H1 (cell line): Measurements from ENCODE around the gene CDH15. TPM values are rescaled to one million over a fixed set of nuclear protein-coding genes. Genes with fewer than 3 reads are reported as not detected.

Experiments used
- CTCF ChIA-PET: fragments of 300-600 bp; sonication (Branson Sonifier 250); formaldehyde crosslinking; loops from one replicate; lab custom pipeline; 2021; ENCODE audit not compliant: partially characterized antibody; lab: Charles Lee
- POLR2A ChIA-PET: fragments of 300-600 bp; sonication (Branson Sonifier 250); formaldehyde crosslinking; loops from one replicate; lab custom pipeline; 2021; ENCODE audit warnings: inconsistent platforms; ENCODE audit not compliant: partially characterized antibody; lab: Charles Lee
- DNase-seq, 2 experiments: peaks; one replicate each; pipeline versions ENCODE4 v3.0.0 to v3.0.0-alpha.2; 2010 to 2022; ENCODE audit warnings: low spot score in 2 of 2, low read depth in 1 of 2, mixed read lengths in 1 of 2
- FAIRE-seq: peaks from 2 replicates; lab custom pipeline; 2011; peaks lifted over from hg19 to GRCh38; lab: Jason Lieb, UNC
- H2AFZ ChIP-seq: 2 replicates; pipeline ENCODE4 v1.8.1; 2012; ENCODE audit warnings: low read length, inconsistent platforms
- H2AK5ac ChIP-seq: 2 replicates; pipeline ENCODE4 v1.6.1; 2013; ENCODE audit warnings: low read depth, low read length
- H2BK120ac ChIP-seq: replicated peaks from 2 replicates; pipeline ENCODE3; 2013; ENCODE audit warnings: low read depth, low read length, inconsistent platforms
- H2BK12ac ChIP-seq: 2 replicates; pipeline ENCODE4 v1.6.1; 2013; ENCODE audit warnings: low read depth, low read length
- H2BK15ac ChIP-seq: 2 replicates; pipeline ENCODE4 v1.6.1; 2013; ENCODE audit warnings: low read length
- H2BK20ac ChIP-seq: 2 replicates; pipeline ENCODE4 v1.6.1; 2013; ENCODE audit warnings: low read length
- H2BK5ac ChIP-seq: 2 replicates; pipeline ENCODE4 v1.6.1; 2013; ENCODE audit warnings: low read depth, low read length
- H3K14ac ChIP-seq: 2 replicates; pipeline ENCODE4 v1.6.1; 2013; ENCODE audit warnings: inconsistent platforms; ENCODE audit not compliant: insufficient read length
- H3K18ac ChIP-seq: 2 replicates; pipeline ENCODE4 v1.6.1; 2013; ENCODE audit warnings: low read length; ENCODE audit errors: extremely low read depth
- H3K23ac ChIP-seq: 2 replicates; pipeline ENCODE4 v1.6.1; 2013; ENCODE audit warnings: inconsistent platforms; ENCODE audit not compliant: insufficient read length
- H3K23me2 ChIP-seq: 2 replicates; pipeline ENCODE4 v1.6.1; 2013; ENCODE audit warnings: low read depth, low read length
- H3K27ac ChIP-seq: 2 replicates; pipeline ENCODE4 v1.6.1; 2011; ENCODE audit warnings: low read depth, low read length, inconsistent platforms
- H3K27me3 ChIP-seq, 4 experiments: replicated peaks in 1 of 4; 1 replicate in 1 of 4; 2 replicates in 3 of 4; pipeline versions ENCODE4 v1.6.1 to v1.8.1; 2011 to 2013; ENCODE audit warnings: low read length in 3 of 4, mild to moderate bottlenecking in 3 of 4, inconsistent platforms in 2 of 4, mixed read lengths in 2 of 4, moderate library complexity in 1 of 4; ENCODE audit not compliant: control insufficient read depth in 3 of 4, insufficient read depth in 3 of 4; ENCODE audit errors: extremely low read depth in 1 of 4
- H3K36me3 ChIP-seq, 4 experiments: 2 replicates each; pipeline versions ENCODE4 v1.6.1 to v1.8.1; 2011 to 2013; ENCODE audit warnings: mild to moderate bottlenecking in 4 of 4, low read length in 3 of 4, moderate library complexity in 2 of 4, control low read depth in 1 of 4, inconsistent platforms in 1 of 4; ENCODE audit not compliant: insufficient read depth in 4 of 4, control insufficient read depth in 2 of 4
- H3K4ac ChIP-seq: replicated peaks from 2 replicates; pipeline ENCODE3; 2013; ENCODE audit warnings: low read length, low read depth, mixed read lengths, inconsistent platforms; ENCODE audit not compliant: insufficient read length
- H3K4me1 ChIP-seq, 4 experiments: replicated peaks in 1 of 4; 1 replicate in 1 of 4; 2 replicates in 3 of 4; pipeline versions ENCODE4 v1.6.1 to v1.8.1; 2011 to 2013; ENCODE audit warnings: low read length in 3 of 4, inconsistent platforms in 2 of 4, mixed read lengths in 1 of 4; ENCODE audit not compliant: insufficient read depth in 4 of 4, control insufficient read depth in 3 of 4
- H3K4me2 ChIP-seq, 2 experiments: 2 replicates each; pipeline versions ENCODE4 v1.6.1 to v1.8.1; 2011 to 2013; ENCODE audit warnings: low read depth in 2 of 2, low read length in 2 of 2, control low read depth in 1 of 2, inconsistent platforms in 1 of 2, mild to moderate bottlenecking in 1 of 2; ENCODE audit not compliant: insufficient read depth in 1 of 2
- H3K4me3 ChIP-seq, 4 experiments: fragments of 200-600, 300-600 bp in 1 of 4; sonication (generic), shearing (Covaris generic), sonication (Bioruptor Twin) in 1 of 4; 2 replicates each; pipeline versions ENCODE4 v1.5.1 to v1.8.1; 2011 to 2016; ENCODE audit warnings: low read length in 4 of 4, low read depth in 3 of 4, control low read depth in 2 of 4, inconsistent platforms in 2 of 4, mild to moderate bottlenecking in 2 of 4, mixed read lengths in 1 of 4, moderate library complexity in 1 of 4; ENCODE audit not compliant: insufficient read depth in 2 of 4; ENCODE audit errors: extremely low read depth in 1 of 4
- H3K56ac ChIP-seq: replicated peaks from 2 replicates; pipeline ENCODE3; 2013; ENCODE audit warnings: low read depth, mild to moderate bottlenecking, mixed read lengths, low read length, inconsistent platforms; ENCODE audit not compliant: insufficient read length
- H3K79me1 ChIP-seq: 2 replicates; pipeline ENCODE4 v1.6.1; 2013; ENCODE audit warnings: low read depth, low read length, control low read depth
- H3K79me2 ChIP-seq, 2 experiments: 2 replicates each; pipeline versions ENCODE4 v1.6.1 to v1.8.1; 2012 to 2013; ENCODE audit warnings: low read length in 2 of 2, mild to moderate bottlenecking in 2 of 2, inconsistent platforms in 1 of 2; ENCODE audit not compliant: insufficient read depth in 2 of 2, control insufficient read depth in 1 of 2
- H3K9ac ChIP-seq, 4 experiments: replicated peaks in 1 of 4; 1 replicate in 1 of 4; 2 replicates in 3 of 4; pipeline versions ENCODE4 v1.6.1 to v1.8.1; 2011 to 2013; ENCODE audit warnings: low read depth in 3 of 4, low read length in 3 of 4, control low read depth in 2 of 4, mild to moderate bottlenecking in 2 of 4, moderate library complexity in 2 of 4, inconsistent platforms in 1 of 4; ENCODE audit errors: extremely low read depth in 1 of 4
- H3K9me3 ChIP-seq, 2 experiments: 2 replicates each; pipeline versions ENCODE4 v1.6.1 to v1.8.1; 2012 to 2013; ENCODE audit warnings: mild to moderate bottlenecking in 2 of 2, moderate library complexity in 2 of 2, control low read depth in 1 of 2, inconsistent platforms in 1 of 2, low read depth in 1 of 2, low read length in 1 of 2, mixed read lengths in 1 of 2; ENCODE audit not compliant: insufficient read depth in 2 of 2
- H4K20me1 ChIP-seq, 2 experiments: replicated peaks in 1 of 2; 2 replicates each; pipeline versions ENCODE3 to v1.8.1; 2011 to 2013; ENCODE audit warnings: inconsistent platforms in 2 of 2, low read length in 2 of 2, mild to moderate bottlenecking in 1 of 2; ENCODE audit not compliant: insufficient read depth in 2 of 2, control insufficient read depth in 1 of 2
- H4K5ac ChIP-seq: 2 replicates; pipeline ENCODE4 v1.6.1; 2013; ENCODE audit warnings: low read length, low read depth, mixed read lengths, inconsistent platforms; ENCODE audit not compliant: insufficient read length
- H4K8ac ChIP-seq: 2 replicates; pipeline ENCODE4 v1.8.0; 2013; ENCODE audit warnings: mild to moderate bottlenecking, moderate library complexity, low read length, inconsistent platforms; ENCODE audit not compliant: insufficient read depth; ENCODE audit errors: extremely low read depth
- H4K91ac ChIP-seq: replicated peaks from 2 replicates; pipeline ENCODE3; 2013; ENCODE audit warnings: low read length, mixed read lengths, inconsistent platforms; ENCODE audit not compliant: insufficient read length
- BCL11A ChIP-seq, 2 experiments: IDR thresholded peaks; one replicate each; pipeline ENCODE4 v1.6.1; 2011; ENCODE audit warnings: low read depth in 2 of 2, low read length in 2 of 2, mild to moderate bottlenecking in 2 of 2
- EGR1 ChIP-seq: IDR thresholded peaks from 2 replicates; pipeline ENCODE4 v1.6.1; 2011; ENCODE audit warnings: low read depth, low read length, borderline replicate concordance
- EP300 ChIP-seq, 2 experiments: IDR thresholded peaks; 1 replicate in 1 of 2; 2 replicates in 1 of 2; pipeline ENCODE4 v1.6.1; 2011 to 2012; ENCODE audit warnings: low read depth in 2 of 2, low read length in 2 of 2, mild to moderate bottlenecking in 2 of 2, borderline replicate concordance in 1 of 2, inconsistent platforms in 1 of 2, moderate library complexity in 1 of 2
- FOSL1 ChIP-seq: IDR thresholded peaks from 2 replicates; pipeline ENCODE4 v1.6.1; 2011; ENCODE audit warnings: mild to moderate bottlenecking, low read depth, low read length, moderate library complexity; ENCODE audit not compliant: insufficient read depth
- KDM1A ChIP-seq: fragments of 200-600, 300-600 bp; sonication (generic); IDR thresholded peaks from 2 replicates; pipeline ENCODE4 v1.7.1; 2016; ENCODE audit warnings: mild to moderate bottlenecking, low read length, borderline replicate concordance
- MAFK ChIP-seq: IDR thresholded peaks from 2 replicates; pipeline ENCODE4 v1.6.1; 2012; ENCODE audit warnings: low read depth, mild to moderate bottlenecking, improper control_type of control experiment, low read length
- PHF8 ChIP-seq: fragments of 200-600 bp; sonication (generic); conservative IDR thresholded peaks from 2 replicates; pipeline ENCODE4 v1.7.1; 2012; ENCODE audit warnings: low read depth, mild to moderate bottlenecking, inconsistent platforms, low read length, moderate library complexity
- POLR2A ChIP-seq, 2 experiments: IDR thresholded peaks; 1 replicate in 1 of 2; 2 replicates in 1 of 2; pipeline ENCODE4 v1.6.1; 2011; ENCODE audit warnings: low read depth in 2 of 2, low read length in 2 of 2, mild to moderate bottlenecking in 2 of 2; ENCODE audit errors: control extremely low read depth in 1 of 2
- RFX5 ChIP-seq: IDR thresholded peaks from 2 replicates; pipeline ENCODE4 v1.6.1; 2011; ENCODE audit warnings: low read depth, low read length, improper control_type of control experiment, borderline replicate concordance
- SIN3A ChIP-seq, 2 experiments: IDR thresholded peaks in 1 of 2; conservative IDR thresholded peaks in 1 of 2; 2 replicates each; pipeline ENCODE4 v1.6.1; 2011 to 2012; ENCODE audit warnings: low read length in 2 of 2, improper control_type of control experiment in 1 of 2, low read depth in 1 of 2, mild to moderate bottlenecking in 1 of 2
- TCF12 ChIP-seq: IDR thresholded peaks from 2 replicates; pipeline ENCODE4 v1.6.1; 2011; ENCODE audit warnings: low read depth, mild to moderate bottlenecking, low read length
- ZNF274 ChIP-seq: IDR thresholded peaks from 2 replicates; pipeline ENCODE4 v1.7.0; 2012; ENCODE audit warnings: low read length, borderline replicate concordance; ENCODE audit errors: extremely low read depth
- WGBS, 2 experiments: shearing (Covaris generic) in 1 of 2; methylation state at CpG; one replicate each; pipeline versions ENCODE4 v1.1.6 to v1.1.7; 2013 to 2015; ENCODE audit warnings: low lambda C conversion rate in 2 of 2, mixed read lengths in 2 of 2, inconsistent platforms in 1 of 2, low coverage in 1 of 2, missing lambda C conversion rate in 1 of 2; ENCODE audit not compliant: insufficient replicate concordance in 2 of 2, insufficient coverage in 1 of 2, insufficient read length in 1 of 2; ENCODE audit errors: extremely low coverage in 1 of 2, missing lambda C conversion rate in 1 of 2; 5-methylcytosine and 5-hydroxymethylcytosine counted together
- polyA plus RNA-seq, 7 experiments: library from polyadenylated mRNA; depleted of rRNA in 3 of 7; stranded (reverse) in 5 of 7; unstranded in 2 of 7; fragments of >200 nt in 5 of 7; fragments of 200-250 nt in 2 of 7; gene quantifications; 1 replicate in 5 of 7; 2 replicates in 1 of 7; 4 replicates in 1 of 7; pipeline versions ENCODE4 v1.2.1 to v1.2.3, GENCODE V29; 2011 to 2013; ENCODE audit warnings: missing spikeins in 2 of 7, mixed read lengths in 2 of 7
- total RNA-seq: library from RNA; stranded (reverse); fragmentation: NEBNext Ultra II Directional; extraction: Animal tissue kit (Norgen Biotek cat#: 25700); gene quantifications from 2 replicates; pipeline ENCODE4 v1.2.1, GENCODE V29; 2021
- TF ChIP-seq, protein P1 (sequence below): IDR thresholded peaks from 2 replicates; pipeline ENCODE4 v1.6.1; 2011; ENCODE audit warnings: low read length, improper control_type of control experiment

Gene CDH15
- total and polyA plus RNA-seq, 2 of the 8 experiments (the other 6 are each of a cell fraction or from before 2014, with no cell fraction given), result 0.50 to 0.82 TPM

DNA sequence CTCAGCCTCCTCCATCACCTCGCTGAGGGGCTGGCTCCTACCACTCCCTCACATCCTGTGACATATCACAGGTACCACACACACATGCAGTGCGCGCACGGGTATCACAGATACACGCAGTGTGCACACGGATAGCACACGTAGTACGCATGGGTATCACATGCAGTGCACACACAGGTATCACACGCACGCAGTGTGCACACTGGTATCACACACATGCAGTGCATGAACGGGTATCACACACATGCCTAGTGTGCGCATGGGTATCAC lies 47.8 kb upstream of the CDH15 start:
- Histone ChIP-seq H3K4me3 (no peak overlapping the region), H3K36me3 (peaks cover 0 to 20% (median 10%) of the 10 kb centered on the region in 4 experiments; a peak in 6 of 8 replicates), H3K14ac (no peak overlapping the region), H2AK5ac (no peak overlapping the region), H3K27ac (no peak overlapping the region), H2AFZ (no peak overlapping the region), H3K27me3 (no peaks in the 10 kb centered on the region), H4K91ac (no peak overlapping the region), H2BK5ac (no peak overlapping the region), H3K4me2 (no peak overlapping the region), H3K4me1 (no peaks in the 10 kb centered on the region), H4K20me1 (peaks cover 0 to 13% of the 10 kb centered on the region in 2 experiments), H3K56ac (no peak overlapping the region), H2BK12ac (0 out of 2 replicates have a peak overlapping the region, but pooled peaks have one; percentile 39), H4K5ac (no peak overlapping the region), H2BK120ac (no peak overlapping the region), H3K79me1 (0 out of 2 replicates have a peak, but pooled peaks cover 4% of the 10 kb centered on the region), H2BK20ac (no peak overlapping the region), H4K8ac (no peak overlapping the region), H3K9me3 (no peaks in the 10 kb centered on the region), H3K4ac (no peak overlapping the region), H3K23me2 (no peaks in the 10 kb centered on the region), H3K23ac (no peak overlapping the region), H3K18ac (no peak overlapping the region), H2BK15ac (no peak overlapping the region), H3K9ac (no peak overlapping the region), H3K79me2 (no peaks in the 10 kb centered on the region; a peak in 1 of 4 replicates)
- 96% methylated on average over 12 of the region's 12 CpGs; no CpG with 5 or more reads in 1 of the 2 experiments for WGBS, 2 experiments
- FAIRE-seq (no peak), DNase-seq (no peak)
- ChIA-PET POLR2A (no interaction called here), CTCF (interaction anchor here (0.6 to 1.4 kb wide), 2 partner anchors 9 to 259 kb away, joined by 3 read pairs; no protein-coding TSS in a partner anchor)
- TF ChIP-seq ZNF274, result no peak
- TF ChIP-seq BCL11A (IDR thresholded peaks at IDR 0.05; ENCODE audit: low read depth in 2 of 2, low read length in 2 of 2), result no peak
- no peak for TF ChIP-seq TCF12
- TF ChIP-seq, protein P1, sequence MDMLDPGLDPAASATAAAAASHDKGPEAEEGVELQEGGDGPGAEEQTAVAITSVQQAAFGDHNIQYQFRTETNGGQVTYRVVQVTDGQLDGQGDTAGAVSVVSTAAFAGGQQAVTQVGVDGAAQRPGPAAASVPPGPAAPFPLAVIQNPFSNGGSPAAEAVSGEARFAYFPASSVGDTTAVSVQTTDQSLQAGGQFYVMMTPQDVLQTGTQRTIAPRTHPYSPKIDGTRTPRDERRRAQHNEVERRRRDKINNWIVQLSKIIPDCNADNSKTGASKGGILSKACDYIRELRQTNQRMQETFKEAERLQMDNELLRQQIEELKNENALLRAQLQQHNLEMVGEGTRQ, result no peak
- TF ChIP-seq KDM1A, result no peak
- no peak for TF ChIP-seq RFX5
- TF ChIP-seq POLR2A (IDR thresholded peaks at IDR 0.05; ENCODE audit: control extremely low read depth in 1 of 2, low read depth in 2 of 2, low read length in 2 of 2), result no peak
- no peak for TF ChIP-seq SIN3A (conservative IDR thresholded peaks at IDR 0.05 in 1 of 2, IDR thresholded peaks at IDR 0.05 in 1 of 2; ENCODE audit: low read depth in 1 of 2, low read length in 2 of 2)
- no peak for TF ChIP-seq FOSL1
- TF ChIP-seq EGR1, result no peak
- no peak for TF ChIP-seq EP300 (IDR thresholded peaks at IDR 0.05; ENCODE audit: borderline replicate concordance in 1 of 2, low read depth in 2 of 2, low read length in 2 of 2)
- no peak for TF ChIP-seq MAFK
- TF ChIP-seq PHF8, result no peak
